LHCN-M2 (cell line): ENCODE results near the gene TRIM44. TPM values are rescaled to one million over a fixed set of nuclear protein-coding genes. Genes with fewer than 3 reads are reported as not detected.
"Not testable (repeated sequence)": the region's sequence is repeated elsewhere in the genome, so short reads cannot be mapped to it uniquely, and the experiment has no call there.

Experiments used
- DNase-seq: peaks from one replicate; pipeline ENCODE4 v3.0.0-alpha.2; 2012; ENCODE audit warnings: low read depth
- total RNA-seq: library from RNA; depleted of rRNA; stranded (reverse); fragments of >200 nt; gene quantifications from 2 replicates; pipeline ENCODE4 v1.2.3, GENCODE V29; 2014

Gene TRIM44
- total RNA-seq, 1 experiment from 2014 or later, result 35.9 TPM

DNA sequence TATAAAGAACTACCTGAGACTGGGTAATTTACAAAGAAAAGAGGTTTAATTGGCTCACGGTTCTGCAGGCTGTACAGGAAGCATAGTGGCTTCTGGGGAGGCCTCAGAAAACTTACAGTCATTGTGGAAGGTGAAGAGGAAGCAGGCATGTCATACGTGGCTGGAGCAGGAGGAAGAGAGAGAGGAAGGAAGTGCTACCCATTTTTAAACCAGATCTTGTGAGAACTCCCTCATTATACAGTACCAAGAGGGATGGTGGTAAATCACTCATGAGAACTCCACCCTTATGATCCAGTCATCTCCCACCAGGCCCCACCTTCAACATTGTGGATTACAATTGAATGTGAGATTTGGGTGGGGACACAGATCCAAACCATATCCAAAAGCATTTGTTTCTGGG lies 53.1 kb downstream of the TRIM44 start:
- not testable (repeated sequence) for DNase-seq

DNA sequence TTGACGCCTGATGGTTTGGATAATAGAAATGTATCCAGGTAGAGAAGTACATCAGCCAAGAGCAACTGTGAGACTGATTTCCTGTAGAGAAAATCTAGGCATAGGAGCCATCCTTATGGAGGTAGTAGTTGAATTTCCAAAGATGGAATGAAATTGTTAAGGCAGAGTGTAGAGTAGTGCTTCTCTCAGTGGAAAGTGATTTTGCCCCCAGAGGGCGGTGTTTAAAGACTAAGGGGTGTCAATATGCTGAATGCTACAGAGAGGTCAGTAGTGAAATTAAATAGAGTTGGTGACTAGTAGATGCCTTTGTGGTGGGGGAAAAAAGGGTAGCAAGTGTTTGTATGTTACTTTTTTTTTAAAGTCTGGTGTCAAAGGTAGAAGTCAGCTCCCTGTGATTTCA lies 54.5 kb downstream of the TRIM44 start:
- DNase-seq, result peak; percentile 10

DNA sequence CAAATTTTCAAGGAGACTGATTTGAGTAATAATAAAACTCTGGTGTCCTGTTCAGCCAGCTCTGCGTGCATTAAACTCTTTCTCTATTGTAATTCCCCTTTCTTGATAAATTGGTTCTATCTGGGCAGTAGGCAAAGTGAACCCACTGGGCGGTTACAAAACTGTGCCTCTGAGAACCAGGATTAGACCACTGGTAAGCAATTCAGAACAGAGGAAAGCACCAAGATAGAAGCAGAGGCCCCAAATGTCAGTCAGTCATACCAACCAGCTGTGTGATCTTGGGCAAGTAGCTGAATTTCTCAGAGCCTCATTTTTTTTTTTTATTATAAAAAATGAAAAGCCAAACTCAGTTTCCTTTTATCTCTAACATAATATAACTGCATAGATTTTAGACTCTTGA lies 54.9 kb downstream of the TRIM44 start:
- DNase-seq, result no peak

DNA sequence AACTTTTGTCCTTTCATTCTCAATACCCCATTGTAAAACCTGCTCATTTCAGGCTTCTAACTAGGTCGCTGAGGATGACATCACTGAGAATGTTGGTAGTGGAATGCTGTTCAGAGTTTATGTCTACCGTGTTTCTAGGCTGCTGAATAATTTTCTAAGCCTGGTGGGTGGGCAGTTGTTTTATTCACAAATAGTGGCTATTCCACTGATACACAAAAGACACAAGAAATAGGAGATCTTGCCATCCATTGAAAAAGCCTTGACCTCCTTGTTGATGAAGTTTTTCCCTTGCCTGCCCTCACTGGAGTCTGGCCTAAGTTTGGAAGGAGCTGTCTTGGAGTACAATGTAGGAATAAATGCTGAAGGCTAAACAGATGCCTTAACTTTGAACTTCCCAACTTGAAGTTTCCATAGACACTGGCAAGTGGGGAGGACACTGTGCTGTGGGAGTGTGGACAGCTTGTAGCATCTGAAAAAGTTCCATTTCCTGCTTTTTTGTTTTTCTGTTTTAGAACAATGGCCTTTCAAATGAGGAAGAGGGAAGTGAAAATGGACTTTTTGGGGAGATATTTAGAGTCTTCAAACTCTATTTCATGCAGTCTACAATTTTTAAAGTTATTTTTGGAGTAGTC lies 59.2 kb downstream of the TRIM44 start:
- DNase-seq, result no peak

DNA sequence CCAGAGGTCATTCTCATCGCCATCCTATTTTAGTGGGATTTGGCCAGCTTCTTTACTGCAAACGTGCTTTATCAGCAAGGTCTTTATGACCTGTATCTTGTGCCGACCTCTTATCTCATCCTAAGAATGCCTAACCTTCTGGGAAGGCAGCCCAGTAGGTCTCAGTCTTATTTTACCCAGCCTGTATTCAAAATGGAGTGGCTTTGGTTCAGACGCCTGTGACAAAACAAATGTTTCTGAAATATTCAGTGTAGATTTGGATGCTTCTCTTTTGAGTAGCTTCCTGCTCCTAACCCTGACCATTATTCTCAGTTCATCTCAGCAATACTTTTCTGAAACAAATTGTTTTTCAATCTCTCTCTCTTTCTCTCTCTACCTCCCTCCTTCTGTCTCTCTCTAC lies 60.1 kb downstream of the TRIM44 start:
- no peak for DNase-seq

DNA sequence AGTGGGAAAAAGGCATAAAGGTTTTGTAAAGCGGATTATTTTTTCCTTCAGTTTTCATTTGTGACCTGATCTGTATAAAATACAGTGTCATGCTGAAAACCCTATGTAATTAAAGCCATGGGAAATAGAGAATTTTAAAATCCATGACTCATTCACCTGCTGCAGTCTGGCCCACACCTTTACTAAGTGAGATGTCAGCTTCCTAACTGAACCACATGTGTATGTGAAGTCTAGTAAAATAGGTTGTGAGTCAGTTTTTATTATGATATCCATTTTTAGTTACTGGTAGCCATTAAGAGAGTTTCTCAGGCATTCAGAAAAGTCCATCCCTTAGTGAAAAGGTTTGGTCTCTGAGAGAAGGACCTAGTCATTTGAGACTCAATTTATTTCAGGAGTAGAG lies 60.9 kb downstream of the TRIM44 start:
- no peak for DNase-seq

DNA sequence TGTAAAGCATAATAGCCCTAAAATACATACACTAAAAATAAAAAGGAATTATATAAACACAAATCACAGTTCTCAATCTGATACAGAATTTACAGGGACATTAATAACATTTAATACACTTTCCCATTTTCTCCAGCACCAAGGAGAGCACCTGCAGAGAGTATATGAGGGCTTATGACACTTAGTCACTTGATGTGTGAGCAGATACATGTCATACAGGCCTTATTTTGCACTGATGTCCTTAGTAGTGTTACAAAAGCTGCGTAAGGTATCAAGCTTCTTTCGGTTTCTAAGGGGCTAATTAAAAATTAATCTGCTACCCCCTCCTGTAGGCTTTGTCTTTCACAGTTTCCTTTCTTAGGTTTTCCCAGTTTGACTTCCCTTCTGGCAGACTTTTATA lies 61.3 kb downstream of the TRIM44 start:
- no peak for DNase-seq

DNA sequence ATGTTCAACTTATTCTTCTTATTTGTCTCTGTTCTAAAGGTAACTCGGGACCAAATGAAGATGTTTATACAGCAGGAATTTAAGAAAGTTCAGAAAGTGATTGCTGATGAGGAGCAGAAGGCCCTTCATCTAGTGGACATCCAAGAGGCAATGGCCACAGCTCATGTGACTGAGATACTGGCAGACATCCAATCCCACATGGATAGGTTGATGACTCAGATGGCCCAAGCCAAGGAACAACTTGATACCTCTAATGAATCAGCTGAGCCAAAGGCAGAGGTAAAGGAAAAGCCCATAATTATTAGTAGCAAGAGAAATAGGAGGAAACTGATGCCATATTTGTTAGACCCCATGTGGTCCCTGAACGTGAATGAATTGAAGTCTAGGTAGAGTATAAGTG lies 63.3 kb downstream of the TRIM44 start:
- DNase-seq, result peak; percentile 92

DNA sequence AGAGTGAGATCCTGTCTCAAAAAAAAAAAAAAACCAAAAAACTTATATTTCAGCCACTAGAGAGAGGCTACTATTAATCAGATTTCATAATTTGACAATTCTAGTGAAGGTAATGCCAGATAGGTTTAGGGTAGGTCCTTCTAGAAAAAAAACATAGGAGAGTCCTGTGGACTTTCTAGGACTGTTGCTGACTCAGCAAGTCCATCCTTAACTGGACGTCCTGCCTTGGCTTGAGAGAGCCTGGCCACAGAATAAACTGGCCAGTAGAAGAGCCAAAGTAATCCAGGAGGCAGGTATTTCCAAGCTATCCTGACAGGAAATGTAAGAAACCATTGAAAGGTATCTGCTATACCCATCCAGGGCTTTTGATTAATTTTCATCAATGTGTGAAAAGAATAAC lies 64.6 kb downstream of the TRIM44 start:
- DNase-seq, result no peak

DNA sequence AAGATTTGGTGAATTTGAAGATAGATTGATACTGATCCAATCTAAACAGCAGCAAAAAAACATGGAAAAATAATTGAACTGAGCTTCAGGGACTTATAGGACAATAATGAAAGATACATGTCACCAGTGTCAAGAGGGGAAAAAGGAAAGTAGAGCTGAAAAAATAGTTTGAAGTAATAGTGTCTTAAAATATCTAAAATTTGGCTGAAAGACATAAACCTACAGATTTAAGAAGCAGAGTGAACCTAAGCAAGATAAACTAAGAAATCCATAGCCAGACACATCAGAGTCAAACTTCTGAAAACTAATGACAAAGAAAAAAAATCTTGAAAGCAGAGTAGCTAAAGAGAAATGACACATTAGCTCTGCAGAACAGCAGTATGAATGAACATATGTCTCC lies 67.7 kb downstream of the TRIM44 start:
- DNase-seq, result no peak

DNA sequence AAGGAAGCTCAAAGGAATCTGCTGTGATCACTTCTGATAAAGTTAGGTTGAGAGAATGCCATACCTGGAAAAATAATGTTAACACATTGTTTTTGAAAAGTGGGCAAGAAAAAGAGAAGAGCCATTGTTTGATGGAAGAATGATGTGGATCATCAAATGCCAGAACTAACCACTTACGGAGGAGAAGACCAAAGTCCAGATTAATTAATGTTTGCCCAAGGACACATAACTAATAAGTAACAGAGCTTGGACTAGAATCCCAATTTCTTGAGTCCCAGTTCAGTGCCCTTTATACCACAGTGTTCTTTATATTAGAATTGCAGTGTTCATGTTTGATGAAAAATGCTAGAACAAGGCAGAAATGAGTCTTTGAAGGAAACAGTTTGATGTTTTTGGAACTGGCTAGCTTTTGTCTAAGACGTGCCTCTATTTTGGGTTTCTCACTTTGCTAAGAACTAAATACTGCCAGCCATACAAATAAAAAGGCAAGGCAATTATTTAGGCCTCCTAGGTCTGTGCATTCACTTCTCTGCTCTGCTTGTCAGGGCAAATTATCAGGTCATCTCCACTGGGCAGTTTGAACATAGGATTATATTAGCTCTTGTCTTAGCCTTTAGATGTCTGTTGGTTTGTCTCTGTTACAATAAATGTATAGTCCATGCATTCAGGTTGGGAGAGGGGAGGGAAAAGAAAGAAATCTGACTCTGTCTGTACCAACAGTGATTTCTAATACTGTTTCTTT lies 72.3 kb downstream of the TRIM44 start:
- no peak for DNase-seq

DNA sequence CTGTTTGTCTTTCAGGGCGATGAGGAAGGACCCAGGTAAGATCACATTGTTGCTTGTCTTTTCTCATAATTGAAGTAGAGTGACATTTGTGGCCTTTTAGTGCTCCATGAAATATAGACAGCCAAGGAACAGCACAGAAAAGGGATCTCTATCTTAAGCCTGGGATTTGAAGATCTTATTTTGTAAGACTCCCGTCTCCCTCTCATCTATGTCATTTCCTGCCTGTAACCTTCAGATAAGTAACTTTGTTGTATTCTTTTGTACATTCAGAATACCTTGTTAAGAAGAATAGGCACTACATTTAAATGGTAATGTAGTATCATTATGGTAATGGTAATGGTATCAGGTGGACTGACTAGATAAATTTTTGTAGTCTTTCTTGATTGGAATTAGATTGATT lies 72.8 kb downstream of the TRIM44 start:
- no peak for DNase-seq

DNA sequence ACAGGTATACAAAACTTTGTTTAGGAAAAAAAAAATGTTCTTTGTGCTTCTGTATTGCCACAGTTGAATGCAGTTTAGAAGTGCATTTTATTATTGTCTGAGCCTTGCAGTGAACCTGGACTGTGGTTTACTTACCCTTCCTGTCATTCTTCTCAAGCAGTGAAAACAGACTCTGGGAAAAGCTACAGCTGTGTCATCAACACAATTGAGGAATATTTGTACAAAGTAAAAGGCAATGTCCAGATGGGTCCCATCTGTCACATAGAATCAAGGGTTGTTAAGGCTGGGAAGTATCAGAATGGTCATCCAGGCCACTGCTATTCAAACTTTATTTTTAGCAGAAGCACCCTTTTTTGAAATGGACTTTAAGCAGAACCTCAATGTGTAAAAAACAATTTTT lies 73.3 kb downstream of the TRIM44 start:
- DNase-seq, result no peak

DNA sequence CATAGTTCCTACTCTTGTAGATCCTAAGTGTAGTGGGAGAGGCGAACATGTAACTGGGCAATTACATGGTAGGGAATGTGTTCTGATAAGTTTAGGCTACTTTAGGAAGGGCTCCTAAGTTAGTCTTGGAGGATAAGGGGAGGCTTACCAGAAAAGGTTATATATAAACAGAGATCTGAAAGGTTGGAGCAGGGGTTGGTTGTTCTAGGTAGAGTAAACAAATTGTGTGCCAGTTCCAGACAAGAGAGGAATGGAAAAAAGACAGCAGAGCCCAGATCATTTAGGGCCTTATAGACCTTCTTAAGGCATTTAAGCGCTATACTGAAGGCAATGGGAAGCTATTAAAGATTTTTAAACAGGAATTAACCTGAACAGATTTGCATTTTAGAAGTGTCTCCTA lies 74.4 kb downstream of the TRIM44 start:
- no peak for DNase-seq

DNA sequence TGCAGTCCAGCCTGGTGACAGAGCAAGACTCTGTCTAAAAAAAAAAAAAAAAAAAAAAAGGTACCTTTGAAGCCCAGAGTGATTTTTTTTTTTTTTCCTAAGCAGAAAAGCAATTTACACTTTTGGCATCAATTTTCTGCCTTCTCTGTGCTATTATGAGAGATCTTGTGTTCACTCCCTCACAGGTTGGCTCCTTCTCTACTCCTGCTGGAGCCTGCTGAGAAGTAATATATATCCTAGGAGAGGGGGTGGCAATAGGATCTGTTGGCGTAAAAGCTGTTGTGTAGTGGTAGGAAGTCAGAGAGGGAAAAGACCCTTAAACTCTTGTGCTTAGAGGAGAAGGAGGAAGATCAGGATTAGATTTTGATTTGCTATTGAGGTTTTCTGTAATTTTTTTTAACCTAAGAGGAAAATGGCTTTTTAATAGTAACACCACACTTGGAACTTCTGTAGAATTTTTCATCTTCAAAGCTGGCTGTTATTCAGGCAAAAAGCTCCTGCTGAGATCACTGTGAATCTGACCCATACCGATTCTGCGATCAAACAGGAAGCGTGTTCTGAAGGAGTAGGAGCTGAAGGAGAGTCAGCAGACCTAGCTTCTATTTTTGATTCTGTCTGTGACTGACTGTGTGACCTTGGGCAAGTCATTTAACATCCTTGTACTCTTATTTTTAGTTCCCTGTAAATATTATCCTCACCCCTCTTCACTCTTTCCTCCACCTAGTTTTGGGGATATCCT lies 77.7 kb downstream of the TRIM44 start:
- no peak for DNase-seq

DNA sequence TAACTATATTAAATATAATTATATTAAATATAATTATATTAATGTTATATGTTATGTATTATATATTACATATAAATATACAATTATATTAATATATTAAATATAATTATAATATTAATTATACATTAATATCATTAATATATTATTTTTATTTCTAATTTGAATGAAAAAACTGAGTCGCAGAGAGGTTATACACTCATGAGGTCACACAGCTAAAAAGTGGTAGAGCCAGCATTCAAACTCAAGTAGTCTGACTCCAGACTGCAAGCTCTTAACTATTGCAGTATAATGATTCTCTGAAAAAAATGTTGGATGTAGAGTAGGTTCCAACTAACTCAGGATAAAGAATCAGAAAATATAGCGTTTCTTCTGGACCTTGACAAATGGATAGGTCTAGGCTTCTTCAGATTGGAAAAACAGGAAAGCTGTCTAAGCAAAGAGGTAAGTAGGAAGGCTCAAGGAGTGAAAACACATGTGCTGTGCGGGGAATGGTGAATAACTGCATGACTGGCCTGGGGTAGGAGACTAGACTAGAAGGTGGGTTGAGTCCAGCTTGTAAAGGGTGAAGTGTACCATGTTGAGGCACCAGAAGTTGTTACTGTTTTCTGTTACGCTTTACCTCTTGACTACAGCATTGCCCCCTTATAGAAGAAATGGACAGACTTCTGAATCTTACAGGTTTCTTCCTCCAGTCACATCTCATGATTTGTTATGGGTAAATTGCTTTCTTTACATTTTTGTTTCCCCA lies 80.3 kb downstream of the TRIM44 start:
- no peak for DNase-seq

DNA sequence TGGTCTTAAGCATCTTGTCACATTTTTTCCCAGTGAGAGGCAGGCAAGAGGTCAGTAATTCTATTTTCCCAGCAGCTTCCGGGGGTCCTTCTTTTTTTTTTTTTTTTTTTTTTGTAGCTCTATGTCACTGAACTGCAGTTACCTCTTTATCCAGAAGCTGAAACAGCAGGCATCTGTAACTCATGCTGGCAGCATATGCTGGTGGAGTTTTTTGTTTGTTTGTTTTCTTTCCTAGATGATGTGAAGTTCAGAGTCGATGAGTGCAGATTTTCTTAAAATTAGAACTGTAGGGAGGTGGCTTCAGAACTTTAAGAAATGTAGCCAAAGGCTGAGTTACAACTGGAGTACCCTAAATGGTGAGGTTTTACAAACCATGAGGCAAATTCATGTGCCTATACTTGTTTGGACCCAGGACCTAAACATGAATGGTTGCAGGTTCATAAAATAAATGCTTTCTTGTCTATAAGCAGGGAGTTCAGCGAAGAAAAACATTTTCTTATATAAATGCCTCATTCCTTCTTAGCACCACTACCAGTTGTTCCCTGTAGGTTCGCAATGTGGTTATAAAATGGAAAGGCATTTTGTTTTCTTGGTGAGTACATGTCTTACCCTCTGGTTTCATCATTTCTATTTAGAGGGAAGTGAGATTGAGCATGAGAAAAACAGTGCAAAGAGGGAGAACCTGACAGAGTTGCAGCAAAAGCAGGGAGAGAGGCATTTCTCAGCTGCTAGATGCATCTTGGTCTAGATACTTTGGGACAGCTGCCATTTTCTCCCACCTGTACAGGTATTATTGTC lies 84.0 kb downstream of the TRIM44 start:
- peak; percentile 17 for DNase-seq

DNA sequence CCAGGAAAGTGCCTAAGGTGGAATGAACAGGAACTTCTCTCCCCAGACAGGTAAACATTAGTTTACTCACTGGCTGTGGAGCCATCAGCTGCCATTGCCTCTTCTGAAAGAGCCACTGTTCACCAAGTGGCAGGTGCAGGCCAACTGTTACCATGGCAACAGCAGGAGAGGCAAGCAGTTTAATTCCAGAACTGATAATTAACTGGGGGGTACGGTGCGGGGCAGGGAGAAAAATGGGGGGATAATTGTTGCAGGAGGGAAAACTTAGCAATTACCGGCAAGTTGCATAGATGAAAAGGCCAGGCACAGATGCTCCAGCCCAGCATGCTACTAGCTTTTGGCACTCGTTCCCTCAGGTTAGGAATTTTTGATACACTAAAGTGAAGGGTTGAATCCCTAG lies 85.1 kb downstream of the TRIM44 start:
- no peak for DNase-seq

DNA sequence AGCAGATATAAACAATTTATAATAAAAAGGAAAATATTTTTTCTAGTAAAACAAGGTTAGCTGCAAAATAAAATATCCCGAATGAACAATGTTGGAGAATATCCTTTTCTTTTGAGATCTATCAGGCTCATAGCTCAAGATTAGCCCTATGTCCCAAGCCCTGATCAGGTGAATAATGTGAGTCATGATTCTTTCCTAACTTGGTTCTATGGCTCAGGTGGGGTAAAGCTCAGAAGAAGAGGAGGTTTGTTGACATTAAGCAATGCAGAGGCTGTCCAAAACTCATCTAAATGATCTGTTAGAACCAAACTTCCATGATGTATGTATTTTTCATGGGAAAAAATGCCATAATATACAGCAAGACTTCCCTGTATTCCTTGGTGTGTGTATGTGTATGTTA lies 86.1 kb downstream of the TRIM44 start:
- no peak for DNase-seq

DNA sequence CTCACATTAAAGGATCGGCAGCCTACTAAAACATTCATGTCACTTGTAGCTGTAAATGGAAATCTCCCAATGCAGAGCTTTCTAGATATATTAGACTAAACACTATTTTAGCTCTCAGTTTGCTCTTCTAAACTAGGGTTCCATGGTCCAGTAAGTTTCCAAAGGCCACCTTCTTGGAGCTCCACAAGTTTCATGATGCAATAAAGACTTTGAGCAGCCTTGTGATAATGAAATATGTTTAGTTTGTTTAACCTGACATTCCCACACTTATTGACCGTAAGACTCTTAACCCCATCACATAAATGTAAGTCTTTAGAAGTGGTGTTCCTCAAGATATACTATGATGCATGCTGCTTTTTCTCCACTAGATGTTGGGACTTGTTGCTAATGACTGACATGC lies 87.7 kb downstream of the TRIM44 start:
- no peak for DNase-seq

DNA sequence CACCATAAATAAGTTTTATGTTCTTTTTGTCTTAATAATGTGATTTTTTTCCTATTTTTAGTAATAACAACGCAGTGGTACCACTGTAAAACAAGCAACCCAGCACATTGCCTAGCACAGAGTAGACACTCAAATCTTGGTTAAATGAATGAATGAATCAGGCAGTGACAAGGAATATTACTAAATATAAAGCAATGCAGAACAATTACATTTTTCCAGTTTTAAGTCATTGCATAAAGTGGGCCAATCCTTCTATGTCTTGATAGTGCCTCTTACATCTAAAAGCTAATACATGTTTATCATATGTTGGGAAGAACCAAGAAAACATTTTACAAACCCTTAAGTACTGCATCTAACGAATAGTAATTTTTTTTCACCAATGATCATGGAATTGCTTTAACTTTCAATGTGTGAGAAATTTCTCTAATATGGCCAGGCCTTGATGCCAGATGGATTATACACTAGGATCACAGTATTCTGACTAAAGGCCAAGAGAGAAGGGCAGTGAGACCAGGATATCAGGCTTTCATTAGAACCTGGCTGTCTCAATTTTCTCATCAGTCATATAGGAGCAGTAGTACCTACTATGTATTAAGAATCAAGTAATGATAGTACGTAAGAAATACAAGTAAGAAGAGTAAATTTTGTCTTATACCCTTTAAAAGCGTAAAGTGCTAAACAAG lies 88.5 kb downstream of the TRIM44 start:
- DNase-seq, result no peak
